Neural crest cell (in vitro differentiated cells): Measurements from ENCODE around the gene ADGRG4. TPM values are rescaled to one million over a fixed set of nuclear protein-coding genes. Genes with fewer than 3 reads are reported as not detected.

Source experiments
- DNase-seq: peaks from one replicate; pipeline ENCODE4 v3.0.0; 2021; ENCODE audit warnings: low read depth, mixed read lengths, low spot score
- H3K27ac Mint-ChIP-seq: one replicate; pipeline ENCODE4 v1.8.0; 2021; ENCODE audit warnings: mild to moderate bottlenecking, mixed read lengths; ENCODE audit not compliant: unreplicated experiment
- H3K27me3 Mint-ChIP-seq: 2 replicates; pipeline ENCODE4 v1.8.0; 2021; ENCODE audit warnings: low read depth, mild to moderate bottlenecking, mixed read lengths
- H3K36me3 Mint-ChIP-seq: 2 replicates; pipeline ENCODE4 v1.8.0; 2021; ENCODE audit warnings: low read depth, mild to moderate bottlenecking, mixed read lengths
- H3K4me1 Mint-ChIP-seq: 2 replicates; pipeline ENCODE4 v1.8.0; 2021; ENCODE audit warnings: mixed read lengths
- H3K4me3 Mint-ChIP-seq: one replicate; pipeline ENCODE4 v1.8.0; 2021; ENCODE audit warnings: mild to moderate bottlenecking, mixed read lengths
- H3K9me3 Mint-ChIP-seq: 2 replicates; pipeline ENCODE4 v1.8.0; 2021; ENCODE audit warnings: mixed read lengths
- total RNA-seq: library from RNA; stranded (reverse); gene quantifications from 2 replicates; pipeline ENCODE4 v1.2.1, GENCODE V29; 2021
- TF ChIP-seq, protein P1 (sequence below): fragments of 200-600 bp; sonication (generic); conservative IDR thresholded peaks from 2 replicates; pipeline ENCODE4 v1.5.0; 2021; ENCODE audit warnings: antibody characterized with exemption, mild to moderate bottlenecking

The ADGRG4 gene
- total RNA-seq, 1 donor from 2014 or later = not detected

DNA sequence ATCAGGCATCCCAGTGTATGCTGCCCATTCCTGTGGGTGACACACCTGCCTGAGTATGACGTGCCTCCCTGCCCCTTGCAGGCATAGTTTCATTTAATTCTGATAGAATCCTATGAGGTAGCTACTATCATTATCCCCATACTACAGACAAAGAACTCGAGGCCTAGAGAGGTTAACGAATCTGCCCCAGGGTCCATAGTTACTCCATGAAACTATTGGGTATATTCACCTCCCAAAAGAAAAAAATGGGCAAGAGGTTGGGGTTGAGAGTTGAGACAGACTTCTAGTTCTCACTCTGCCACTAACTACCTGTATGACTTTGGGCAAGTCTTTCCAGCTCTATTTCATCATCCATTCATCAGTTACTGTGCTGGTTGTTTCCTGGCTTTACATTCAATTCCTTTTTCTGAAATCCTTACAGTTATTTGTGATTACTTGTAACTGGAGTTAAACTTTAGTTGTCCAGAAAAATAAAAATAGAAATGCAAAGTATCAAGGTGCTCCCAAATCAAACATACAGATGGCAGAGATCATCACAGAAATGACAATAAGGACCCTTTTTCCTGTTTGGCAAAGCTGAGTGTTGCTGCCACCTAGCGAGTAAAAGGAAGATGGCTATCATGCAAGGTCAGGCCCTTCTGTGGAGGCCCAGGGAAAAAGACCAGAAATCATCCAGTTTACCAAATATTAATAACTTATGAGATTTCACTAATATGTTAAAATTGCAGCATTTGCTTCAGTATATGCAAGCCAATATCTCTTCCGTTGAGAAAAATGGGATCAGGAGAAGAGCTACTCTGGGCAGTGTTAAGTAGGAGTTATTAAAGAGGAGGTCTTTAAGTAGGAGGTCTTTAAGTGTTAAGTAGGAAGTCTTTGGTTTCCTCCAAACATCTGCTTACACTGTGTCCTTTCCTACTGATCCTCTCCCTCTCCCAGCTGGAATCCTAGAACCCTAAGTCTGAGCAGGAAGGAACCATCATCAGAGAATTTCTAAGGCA is 32.4 kb upstream of the ADGRG4 start:
- TF ChIP-seq, protein P1, sequence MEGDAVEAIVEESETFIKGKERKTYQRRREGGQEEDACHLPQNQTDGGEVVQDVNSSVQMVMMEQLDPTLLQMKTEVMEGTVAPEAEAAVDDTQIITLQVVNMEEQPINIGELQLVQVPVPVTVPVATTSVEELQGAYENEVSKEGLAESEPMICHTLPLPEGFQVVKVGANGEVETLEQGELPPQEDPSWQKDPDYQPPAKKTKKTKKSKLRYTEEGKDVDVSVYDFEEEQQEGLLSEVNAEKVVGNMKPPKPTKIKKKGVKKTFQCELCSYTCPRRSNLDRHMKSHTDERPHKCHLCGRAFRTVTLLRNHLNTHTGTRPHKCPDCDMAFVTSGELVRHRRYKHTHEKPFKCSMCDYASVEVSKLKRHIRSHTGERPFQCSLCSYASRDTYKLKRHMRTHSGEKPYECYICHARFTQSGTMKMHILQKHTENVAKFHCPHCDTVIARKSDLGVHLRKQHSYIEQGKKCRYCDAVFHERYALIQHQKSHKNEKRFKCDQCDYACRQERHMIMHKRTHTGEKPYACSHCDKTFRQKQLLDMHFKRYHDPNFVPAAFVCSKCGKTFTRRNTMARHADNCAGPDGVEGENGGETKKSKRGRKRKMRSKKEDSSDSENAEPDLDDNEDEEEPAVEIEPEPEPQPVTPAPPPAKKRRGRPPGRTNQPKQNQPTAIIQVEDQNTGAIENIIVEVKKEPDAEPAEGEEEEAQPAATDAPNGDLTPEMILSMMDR = peak; percentile 74
- no peaks in the 10 kb centered on the region for H3K4me1 Mint-ChIP-seq
- no peak overlapping the region for H3K4me3 Mint-ChIP-seq
- H3K27me3 Mint-ChIP-seq = no peaks in the 10 kb centered on the region
- peak; percentile 41 for DNase-seq
- no peaks in the 10 kb centered on the region for H3K36me3 Mint-ChIP-seq
- no peak overlapping the region for H3K27ac Mint-ChIP-seq
- no peaks in the 10 kb centered on the region for H3K9me3 Mint-ChIP-seq

DNA sequence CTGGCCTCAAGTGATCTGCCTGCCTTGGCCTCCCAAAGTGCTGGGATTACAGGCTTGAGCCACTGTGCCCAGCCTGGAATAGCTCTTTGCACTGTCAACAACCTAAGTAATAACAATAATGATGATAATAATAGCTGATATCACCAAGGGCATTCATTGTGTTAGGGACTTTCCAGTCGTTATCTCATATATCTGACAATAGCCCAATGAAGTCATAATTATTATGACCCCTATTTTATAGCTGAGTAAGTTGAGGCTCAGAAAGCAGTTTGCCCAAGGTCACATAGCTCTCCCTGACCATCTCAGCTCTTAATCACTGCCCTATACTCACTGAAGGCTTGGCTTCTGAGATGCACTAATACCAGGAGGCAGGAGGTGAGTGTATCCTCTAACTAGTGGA is 30.8 kb upstream of the ADGRG4 start:
- Mint-ChIP-seq H3K27ac (no peak overlapping the region), H3K4me3 (no peak overlapping the region), H3K4me1 (no peaks in the 10 kb centered on the region), H3K36me3 (no peaks in the 10 kb centered on the region), H3K27me3 (no peaks in the 10 kb centered on the region), H3K9me3 (no peaks in the 10 kb centered on the region)
- no peak for DNase-seq
- TF ChIP-seq, protein P1 = no peak

DNA sequence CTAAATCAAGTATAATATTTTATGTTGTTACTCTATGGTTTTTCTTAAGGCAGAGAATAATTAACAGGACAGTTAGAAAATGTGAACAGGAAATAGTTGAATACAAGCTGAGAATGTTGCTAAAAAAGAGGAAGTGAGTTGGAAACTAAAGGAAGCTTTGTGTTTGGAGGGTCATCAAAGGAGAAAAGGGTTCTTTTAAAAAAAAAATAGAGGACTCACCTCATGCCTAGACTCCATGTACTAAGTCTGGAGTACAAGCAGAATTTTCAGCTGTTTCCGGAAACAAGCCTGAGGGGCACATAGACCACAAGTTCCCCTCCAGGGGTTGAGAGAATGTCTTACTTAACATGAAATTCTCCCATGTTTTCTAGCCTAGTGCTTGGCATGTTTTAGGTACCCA is 29.5 kb upstream of the ADGRG4 start:
- no peak overlapping the region for H3K4me3 Mint-ChIP-seq
- H3K27ac Mint-ChIP-seq = no peak overlapping the region
- H3K36me3 Mint-ChIP-seq = no peaks in the 10 kb centered on the region
- H3K4me1 Mint-ChIP-seq = no peaks in the 10 kb centered on the region
- H3K9me3 Mint-ChIP-seq = no peaks in the 10 kb centered on the region
- DNase-seq = no peak
- H3K27me3 Mint-ChIP-seq = no peaks in the 10 kb centered on the region
- TF ChIP-seq, protein P1 = no peak

DNA sequence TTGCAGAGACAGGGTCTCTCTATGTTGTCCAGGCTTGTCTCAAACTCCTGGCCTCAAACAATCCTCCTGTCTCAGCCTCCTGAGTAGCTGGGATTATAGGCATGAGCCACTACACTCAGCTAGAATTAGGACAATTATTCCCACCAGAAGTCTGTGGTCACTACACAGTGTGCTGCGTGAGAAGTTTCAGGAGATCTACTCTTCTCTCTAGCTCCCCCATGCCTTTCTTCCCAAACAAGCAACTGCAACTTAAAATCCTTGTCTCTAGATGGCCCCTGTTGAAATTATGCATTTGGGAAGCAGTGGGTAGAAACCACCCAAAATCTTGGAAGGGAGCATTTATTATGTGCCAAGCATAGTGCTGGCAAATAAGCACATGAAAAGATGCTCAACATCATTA is 28.4 kb upstream of the ADGRG4 start:
- Mint-ChIP-seq H3K27ac (no peak overlapping the region), H3K36me3 (no peaks in the 10 kb centered on the region), H3K27me3 (no peaks in the 10 kb centered on the region), H3K9me3 (peaks cover 4% of the 10 kb centered on the region), H3K4me1 (no peaks in the 10 kb centered on the region), H3K4me3 (no peak overlapping the region)
- TF ChIP-seq, protein P1 = no peak
- no peak for DNase-seq

DNA sequence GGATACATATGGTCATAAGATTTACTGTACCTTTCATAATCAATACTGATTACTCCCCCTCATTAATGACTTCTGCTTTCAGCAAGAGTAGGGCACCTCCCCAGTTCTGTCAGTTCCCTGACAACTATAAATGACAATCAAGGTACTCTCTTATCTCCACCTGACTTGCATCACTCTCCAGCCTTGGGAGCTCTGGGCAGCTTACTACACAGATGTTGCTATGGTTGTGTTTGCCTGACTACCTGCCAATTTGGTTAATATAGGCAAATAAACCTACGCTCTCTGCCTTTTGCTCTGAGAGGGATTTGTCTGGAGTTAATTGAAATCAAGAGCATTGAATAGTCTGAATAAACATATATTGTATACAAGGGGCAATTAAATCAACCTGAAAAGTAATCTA is 26.8 kb upstream of the ADGRG4 start:
- H3K36me3 Mint-ChIP-seq = no peaks in the 10 kb centered on the region

More for the DNA sequence above, 26.8 kb upstream of the ADGRG4 start:
- Mint-ChIP-seq H3K9me3 (peaks cover 4% of the 10 kb centered on the region), H3K4me1 (no peaks in the 10 kb centered on the region), H3K27me3 (no peaks in the 10 kb centered on the region), H3K27ac (no peak overlapping the region), H3K4me3 (no peak overlapping the region)
- TF ChIP-seq, protein P1 = no peak
- DNase-seq = no peak
